Left hindlimb (tissue), 1 donor: ENCODE data around the gene SBK2.

ENCODE experiments used
- DNase-seq: peaks from one replicate; pipeline ENCODE4 v3.0.0-alpha.2; 2018

SBK2 gene

DNA sequence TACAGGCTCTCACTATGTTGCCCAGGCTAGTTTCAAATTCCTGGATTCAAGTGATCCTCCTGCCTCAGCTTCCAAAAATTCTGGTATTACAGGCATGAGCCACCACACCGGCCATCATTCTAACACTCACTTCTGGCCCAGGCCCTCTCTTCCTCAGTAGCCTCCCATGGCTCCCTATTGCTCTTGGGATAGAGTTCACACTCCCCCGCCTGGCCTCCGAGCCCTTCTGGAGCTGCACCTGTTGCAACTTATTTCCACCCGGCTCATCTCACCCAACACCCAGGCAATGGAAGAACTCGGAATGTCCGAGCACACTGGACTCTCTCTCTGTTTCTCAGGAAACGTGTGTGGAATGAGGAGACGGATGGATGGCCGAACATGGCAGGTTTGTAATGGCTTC is 17.4 kb upstream of the SBK2 start:
- DNase-seq = no peak

DNA sequence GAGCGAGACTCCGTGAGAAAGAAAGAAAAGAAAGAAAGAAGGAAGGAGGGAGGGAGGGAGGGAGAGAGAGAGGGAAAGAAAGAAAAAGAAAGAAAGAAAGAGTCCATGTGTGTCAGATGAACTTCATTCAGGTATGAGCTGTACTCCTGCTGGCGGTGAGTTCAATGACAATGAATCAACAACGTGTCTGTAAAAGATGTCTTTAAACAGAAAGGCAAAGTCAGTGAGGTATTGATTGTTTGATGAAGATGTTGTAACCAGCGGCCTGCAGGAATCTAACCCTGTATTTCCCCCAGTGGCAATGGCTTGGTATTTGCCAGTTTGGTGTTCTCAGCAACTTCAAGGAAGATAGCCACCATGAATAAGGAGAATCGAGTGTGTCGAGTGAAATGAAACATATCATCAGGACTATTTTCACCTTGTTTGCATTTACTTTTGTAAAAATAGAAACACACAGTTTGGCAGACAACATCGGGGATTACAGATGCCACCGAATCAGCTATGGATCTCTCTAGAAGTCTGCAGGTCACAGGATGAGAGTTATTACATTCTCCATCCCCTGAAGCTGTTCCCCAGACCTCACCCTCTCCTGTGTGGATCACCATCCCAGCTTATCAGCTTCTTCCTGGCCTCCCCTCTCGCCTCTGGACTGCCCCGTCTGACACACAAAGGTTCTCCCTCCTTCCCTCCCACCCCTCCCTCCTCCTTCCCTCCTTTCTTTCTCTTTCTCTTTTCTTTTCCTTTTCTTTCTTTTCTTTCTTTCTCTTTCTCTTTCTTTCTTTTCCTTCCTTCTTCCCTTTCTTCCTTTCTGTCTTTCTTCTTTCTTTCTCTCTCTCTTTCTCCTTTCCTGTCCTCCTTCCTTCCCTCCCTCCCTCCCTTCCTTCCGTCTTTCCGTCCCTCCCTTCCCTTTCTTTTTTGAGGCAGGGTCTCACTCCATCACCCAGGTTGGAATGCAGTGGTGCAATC is 16.6 kb upstream of the SBK2 start:
- no peak for DNase-seq

DNA sequence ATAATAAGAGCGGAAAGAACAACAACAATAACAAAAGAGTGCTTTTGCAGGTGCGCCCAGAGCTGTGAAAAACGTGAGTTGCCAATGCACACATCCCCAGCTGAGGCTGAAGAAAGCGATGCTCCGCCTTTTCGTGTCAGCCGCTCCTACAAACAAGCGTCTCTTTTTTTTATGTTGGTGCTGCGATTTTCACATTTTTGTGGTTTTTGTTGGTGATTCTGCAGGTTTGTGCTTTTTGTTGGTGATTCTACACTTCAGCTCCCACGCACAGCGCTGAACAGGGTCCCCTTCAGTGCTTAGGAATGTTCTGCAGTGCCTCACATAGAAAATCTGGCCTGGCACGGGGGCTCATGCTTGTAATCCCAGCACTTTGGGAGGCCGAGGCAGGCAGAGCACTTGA is 15.7 kb upstream of the SBK2 start:
- no peak for DNase-seq

DNA sequence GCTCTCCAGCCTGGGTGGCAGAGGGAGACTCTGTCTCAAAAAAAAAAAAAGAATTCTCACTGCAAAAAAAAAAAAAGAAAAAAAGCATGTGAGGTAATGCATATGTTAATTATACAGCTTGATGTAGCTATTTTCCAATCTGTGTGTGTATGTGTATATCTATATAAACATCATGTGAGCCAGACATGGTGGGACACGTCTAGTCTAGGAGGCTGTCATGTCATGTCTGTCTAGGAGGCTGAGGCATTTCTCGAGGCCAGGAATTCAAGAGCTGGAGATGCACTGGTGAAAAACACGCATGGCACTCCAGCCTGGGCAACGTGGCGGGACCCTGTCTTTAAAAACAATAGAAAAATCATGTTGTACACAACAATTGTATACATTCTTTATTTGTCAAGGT is 15.3 kb upstream of the SBK2 start:
- DNase-seq = no peak

DNA sequence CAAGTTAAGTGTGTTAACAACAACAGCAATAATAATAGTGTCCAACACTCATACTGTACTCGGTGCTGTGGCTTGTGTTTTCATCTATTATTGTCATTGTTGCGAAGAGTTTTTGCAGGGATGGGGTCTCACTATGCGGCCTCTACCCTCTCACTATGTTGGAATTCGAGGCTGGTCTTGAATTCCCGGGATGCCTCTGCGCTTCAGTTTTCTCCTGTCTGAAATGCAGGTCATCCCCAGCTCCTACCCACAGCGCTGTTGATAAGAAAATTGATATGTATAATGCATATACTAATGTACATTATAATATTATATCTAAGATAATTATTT is 13.4 kb upstream of the SBK2 start:
- no peak for DNase-seq

DNA sequence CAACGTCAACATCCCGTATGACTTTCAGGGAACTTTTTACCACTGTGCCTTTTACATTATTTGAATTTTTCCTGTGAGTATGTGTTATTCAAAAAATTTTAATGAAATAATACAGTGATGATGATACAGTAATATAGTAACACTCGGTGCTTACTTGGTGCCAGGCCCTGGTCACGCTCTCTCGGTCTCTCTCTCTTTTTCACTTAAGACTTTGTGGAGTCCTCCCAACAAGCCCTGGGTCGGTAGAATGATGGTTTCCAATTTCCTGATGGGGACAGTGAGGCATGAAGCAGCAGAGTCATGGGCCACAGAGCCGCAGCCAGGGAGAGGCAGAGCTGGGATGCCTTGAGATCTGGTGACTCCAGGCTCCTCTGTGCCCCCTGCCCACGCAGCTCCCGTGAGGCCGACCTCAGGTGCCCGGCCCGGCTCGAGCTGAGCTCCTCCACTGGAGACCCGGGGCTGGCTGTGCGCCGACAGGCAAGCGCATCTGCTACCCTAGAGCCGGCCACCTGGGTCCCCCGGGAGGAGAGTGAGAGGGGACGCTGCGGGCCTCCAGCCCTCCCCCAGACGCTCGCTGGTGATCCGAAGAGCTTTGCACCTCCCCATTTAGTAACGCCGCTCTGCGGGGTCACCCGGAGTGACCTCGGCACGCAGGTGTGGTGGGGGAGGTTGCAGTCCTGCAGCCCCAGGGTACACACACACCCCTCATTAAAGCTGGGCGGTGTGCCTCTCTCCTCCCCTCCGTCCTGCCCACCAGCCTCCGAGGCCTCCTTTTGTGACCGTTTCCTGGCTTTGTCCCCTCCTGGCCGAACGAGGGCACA is 12.8 kb upstream of the SBK2 start:
- no peak for DNase-seq

DNA sequence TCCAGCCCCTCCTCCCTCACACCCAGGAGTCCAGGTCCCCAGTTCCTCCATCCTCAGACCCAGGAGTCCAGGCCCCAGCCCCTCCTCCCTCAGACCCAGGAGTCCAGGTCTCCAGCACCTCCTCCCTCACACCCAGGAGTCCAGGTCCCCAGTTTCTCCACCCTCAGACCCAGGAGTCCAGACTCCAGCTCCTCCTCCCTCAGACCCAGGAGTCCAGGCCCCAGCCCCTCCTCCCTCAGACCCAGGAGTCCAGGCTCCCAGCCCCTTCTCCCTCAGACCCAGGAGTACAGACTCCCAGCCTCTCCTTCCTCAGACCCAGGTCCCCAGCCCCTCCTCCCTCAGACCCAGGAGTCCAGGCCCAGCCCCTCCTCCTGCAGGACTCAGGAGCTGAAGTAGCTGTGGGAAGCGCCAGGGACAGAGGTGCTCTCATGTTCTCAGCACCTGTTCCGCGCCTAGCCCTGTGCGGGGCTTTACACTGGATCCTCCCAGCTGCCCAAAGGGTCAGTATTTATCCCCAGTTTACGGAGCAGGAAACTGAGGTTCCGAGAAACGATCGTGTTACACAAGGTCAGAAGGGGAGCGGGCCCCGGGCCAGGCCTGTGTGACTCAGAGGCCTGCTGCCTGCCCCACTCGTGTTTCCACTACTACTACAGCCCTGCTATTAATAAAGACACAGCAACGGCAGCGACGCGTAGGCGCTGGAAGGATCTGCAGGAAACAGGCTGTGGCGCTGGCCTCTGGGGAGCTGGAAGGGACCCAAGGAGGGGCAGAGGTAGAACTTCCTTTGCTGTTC is 10.1 kb upstream of the SBK2 start:
- DNase-seq = no peak

DNA sequence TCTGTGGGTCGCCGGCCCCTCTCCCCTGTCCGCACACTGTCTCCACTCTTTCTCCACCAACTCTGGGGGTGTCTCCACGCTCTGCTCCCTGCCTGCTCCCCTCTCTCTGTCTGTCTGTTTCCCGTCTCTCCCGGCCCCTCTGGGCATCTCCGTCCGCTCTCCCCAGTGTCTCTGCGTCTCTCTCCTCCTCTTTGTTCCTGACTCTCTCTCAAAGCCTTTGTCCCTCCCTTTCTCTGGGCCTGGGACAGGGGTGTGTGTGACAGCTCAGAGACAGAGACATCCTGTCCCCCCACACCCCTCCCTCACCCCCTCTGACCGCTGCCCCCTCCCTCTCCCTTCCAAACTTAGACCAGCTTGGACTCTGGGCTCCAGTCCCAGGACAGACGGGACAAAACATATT is 9.1 kb upstream of the SBK2 start:
- DNase-seq = no peak

DNA sequence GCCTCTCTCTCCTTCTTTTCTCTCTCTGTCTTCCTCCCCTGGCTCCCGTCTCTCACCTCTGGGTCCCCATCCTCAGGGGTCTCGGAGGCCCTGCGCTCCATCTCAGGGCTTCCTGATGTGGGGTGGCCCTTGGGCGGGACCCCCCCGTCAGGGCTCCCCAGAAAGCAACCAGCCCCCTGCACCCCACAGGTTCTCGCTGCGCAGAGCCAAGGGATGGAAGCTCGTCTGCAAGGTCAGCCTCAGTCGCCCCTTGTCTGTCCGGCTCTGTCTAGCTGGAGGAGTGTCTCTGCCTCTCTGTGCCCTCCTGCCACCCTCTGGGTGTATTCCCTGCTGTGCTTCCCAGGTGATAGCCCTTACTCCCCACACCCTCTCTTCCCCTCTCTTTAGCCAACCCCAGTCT is 8.5 kb upstream of the SBK2 start, which contains the start of gene SBK3:
SBK3 (minus strand) TSS at position 101 of the 400 bp plus-strand sequence; CDS start at position 101, 0 bp downstream.
- no peak for DNase-seq

DNA sequence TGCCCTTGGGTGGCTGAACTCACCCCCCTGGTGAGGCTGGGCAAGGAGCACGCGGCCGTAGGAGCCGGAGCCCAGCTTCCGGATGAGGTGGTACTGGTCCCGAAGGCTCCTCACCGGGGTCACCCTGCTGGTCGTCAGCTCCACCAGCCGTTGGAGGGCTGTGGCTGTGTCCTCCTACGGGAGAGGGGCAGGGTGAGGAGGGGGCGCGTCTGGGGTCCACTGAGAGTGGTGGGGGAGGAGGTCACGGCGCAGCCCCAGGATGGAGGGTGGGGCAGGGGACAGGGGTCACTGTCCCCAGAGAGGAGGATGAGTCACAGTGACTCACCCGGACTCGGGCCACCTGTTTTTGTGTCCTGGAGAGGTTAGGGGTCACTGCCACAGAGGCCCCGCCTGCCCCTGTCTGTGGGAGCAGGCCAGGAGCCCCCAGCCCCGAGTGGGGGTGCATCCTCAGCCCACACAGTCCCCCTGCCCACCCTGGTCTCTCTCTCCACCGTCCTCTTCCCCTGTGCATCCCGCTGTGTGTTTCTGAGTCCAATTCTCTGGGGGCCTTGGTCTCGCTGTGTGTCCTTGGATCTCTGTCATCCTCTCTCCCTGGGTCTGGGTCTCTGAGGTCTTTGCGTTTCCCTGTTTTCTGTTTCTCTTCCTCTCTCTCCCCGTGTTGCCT is 8.0 kb upstream of the SBK2 start:
- DNase-seq = no peak

DNA sequence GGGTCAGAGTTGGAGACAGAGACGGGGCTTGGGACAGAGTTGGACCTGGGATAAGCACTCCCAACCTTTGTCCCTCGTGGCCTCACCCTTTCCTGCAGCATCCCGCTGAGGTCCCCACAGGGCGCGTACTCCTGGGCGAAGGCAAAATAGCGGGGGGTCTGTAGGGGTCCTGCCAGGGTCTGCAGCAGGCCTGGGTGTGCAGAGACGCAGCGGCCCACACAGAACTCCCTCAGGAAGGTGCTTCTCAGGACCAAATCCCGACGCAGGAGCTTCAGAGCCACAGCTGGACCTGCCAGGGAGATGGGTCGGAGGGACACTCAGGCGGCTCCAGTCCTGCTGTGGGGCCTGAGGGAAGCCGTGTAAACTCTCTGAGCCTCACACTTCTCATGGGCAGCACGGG is 7.1 kb upstream of the SBK2 start:
- no peak for DNase-seq

DNA sequence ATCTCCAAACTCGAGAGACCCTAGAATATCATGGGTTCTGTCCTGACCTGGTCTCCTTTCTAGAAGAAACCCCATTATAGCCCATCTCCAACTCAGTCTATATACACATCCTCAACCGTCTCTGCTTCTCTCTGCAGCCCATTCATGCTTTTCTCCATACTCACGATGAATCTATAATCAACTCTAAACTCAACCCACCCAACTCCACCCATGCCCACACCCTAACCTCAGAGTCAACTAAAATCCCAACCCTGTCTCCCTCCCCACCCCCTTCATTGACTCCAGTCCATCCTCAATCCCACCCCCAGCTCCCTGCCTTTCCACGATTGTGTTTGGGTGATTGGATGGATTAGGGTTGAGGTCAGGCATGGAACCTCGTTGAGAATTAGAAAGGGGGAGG is 6.6 kb upstream of the SBK2 start:
- no peak for DNase-seq

DNA sequence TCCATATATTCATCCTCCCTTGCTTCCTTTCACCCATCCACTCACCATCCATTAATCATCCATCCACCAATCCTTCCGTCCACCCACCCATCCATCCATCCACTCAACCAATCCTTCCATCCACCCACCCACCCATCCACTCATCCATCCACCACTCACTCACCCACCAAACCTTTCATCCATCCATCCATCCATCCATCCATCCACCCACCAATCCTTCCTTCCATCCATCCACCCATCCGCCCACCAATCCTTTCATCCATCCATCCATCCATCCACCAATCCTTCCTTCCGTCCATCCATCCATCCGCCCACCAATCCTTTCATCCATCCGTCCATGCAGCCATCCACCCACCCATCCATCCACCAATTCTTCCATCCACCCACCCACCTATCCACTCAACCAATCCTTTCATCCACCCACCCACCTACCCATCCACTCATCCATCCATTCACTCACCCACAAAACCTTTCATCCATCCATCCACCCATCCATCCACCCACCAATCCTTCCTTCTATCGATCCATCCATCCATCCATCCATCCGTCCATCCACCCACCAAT is 5.4 kb upstream of the SBK2 start:
- no peak for DNase-seq

DNA sequence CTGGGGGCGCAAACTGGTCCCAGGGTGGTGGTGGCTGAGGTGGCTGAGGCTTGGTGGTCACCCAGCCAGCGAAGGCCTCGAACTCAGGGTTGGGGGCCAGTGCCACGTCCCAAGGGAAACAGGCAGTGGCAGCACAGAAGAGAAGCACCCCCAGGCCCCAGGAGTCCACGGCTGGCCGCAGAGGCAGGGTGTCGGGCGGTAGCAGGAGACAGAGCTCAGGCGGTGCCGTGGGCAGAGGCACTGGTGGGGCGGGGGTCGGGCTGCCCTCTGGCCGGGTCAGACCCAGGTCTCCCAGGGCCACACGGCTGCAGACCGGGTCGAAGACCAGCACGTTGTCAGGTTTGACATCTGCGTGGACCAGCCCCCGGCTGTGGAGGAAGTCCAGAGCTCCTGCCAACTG is 4.2 kb upstream of the SBK2 start:
- no peak for DNase-seq

DNA sequence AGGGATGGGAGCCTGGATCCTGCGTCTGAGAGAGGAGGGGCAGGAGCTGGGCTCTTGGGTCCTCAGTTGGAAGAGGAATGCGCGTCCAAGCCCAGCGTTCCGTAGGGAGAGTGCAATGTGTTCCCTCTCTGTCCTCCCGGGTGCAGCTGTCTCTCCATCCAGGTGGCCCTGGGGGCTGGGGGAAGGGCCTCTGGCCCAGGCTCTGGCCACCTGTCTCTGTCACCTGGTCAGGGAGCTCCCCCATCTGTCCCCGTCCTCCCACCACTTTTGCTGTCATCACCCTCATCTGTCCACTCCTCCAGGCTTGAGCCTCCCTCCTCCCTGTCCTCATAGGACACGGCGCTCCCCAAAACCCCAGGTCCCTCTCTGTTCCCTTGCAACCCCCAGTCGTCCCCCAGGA is 3.7 kb upstream of the SBK2 start:
- DNase-seq = no peak

DNA sequence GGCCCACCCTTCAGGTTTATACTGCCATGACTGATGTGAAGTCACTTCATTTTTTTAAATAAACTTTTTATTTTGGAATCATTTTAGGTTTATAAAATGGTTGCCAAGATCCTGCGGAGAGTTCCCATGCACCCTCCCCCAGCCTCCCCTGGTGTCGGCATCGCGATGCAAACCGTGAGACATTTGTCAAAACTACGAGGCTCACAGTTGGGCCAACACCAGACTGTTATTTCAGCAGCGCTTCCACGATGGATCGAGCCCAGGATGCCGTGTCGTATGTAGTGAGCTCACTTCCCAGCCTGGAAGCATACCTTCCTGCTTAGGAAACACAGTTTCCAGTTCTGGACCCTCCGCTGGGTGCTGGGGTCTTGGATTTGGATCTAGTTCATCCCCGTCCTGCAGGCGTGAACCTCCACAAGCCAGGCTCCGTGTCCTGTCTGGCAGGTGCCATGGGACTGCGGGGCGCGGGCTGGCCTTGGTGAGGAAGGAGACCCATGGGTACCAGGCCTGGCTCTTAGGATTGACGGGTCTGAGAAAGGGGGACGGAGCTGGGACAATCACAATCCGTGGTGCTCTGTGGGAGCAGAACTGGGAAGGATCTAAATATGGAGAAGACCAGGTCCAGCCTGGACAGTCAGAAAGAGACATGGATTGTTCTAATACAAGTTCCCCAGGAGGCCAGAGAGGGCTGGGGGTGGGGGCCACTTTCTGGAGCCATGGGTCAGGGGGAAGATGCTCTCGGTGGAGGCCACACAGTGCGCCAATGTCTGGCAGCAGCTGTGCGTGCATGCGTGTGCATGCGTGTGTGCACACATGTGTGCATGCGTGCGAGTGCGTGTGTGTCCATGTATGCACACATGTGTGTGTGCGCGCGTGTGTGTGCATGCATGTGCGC is 2.4 kb upstream of the SBK2 start:
- DNase-seq = no peak

DNA sequence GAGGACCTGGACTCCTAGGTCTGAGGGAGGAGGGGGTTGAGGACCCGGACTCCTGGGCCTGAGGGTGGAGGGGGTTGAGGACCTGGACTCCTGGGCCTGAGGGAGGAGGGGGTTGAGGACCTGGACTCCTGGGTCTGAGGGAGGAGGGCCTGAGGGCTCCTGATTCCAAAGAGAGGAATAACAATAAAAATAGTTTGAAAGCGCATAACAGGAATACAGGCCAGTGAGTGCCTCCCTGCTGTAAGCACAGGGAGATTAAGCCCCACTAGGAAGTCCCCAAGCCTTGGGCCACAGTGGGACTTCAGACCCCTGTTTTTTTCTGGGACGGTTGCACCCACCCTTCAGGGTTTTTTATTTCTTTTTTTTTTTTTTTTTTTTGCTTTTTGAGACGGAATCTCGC is 1.2 kb upstream of the SBK2 start:
- DNase-seq = no peak

DNA sequence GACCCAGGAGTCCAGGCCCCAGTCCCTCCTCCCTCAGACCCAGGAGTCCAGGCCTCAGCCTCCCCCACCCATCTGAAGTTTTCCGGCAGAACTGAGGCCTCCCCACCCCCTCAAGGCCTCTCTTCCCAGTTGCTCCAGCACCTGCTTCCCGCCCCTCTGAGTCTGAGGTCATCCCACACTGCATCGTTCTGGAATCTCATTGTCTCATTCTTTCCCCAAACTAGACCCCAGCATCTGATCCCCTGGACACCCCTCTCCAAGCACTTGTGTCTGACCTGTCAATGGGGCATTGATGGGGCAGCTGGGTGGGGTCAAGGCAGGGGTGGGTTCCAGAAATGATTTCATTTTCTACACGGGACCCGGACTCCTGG is 793 bp upstream of the SBK2 start:
- peak; percentile 77 for DNase-seq

DNA sequence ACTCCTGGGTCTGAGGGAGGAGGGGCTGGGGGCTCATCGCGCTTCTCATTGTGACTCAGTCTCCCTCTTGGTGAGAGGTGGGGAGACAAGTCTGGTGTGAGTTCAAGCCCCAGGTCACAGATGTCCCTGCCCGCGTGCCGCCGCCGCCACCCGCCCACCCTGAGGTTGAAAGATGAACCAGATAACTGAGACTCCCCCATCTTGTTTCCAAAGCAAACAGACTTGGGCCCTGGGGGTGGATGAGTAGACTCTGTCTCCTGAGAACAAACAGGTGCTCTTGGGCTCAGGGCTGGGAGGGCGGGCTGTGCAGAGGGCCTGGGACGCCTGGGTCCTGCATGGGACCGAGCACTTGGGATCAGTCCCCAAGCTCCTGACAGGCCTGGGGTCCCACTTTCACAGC is 567 bp downstream of the SBK2 start:
- DNase-seq = no peak

DNA sequence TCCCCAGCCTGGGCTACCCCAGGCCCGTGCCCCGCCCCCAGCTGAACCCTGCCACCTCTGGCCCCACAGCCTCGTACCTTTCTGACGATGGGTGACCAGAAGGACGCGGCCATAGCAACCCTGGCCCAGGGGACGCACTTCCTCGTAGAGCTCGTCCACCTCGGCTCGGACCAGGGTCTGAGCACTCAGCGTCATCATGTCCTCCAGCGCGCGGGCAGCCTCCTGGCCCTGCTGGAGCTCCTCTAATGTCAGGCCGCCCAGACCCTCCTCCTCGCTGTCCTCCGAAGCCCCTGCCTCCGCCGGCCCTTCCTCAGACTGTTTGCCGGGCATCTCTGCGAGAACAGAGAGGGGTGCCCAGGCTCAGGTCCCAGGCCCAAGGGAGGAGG is 975 bp downstream of the SBK2 start:
- DNase-seq = no peak

DNA sequence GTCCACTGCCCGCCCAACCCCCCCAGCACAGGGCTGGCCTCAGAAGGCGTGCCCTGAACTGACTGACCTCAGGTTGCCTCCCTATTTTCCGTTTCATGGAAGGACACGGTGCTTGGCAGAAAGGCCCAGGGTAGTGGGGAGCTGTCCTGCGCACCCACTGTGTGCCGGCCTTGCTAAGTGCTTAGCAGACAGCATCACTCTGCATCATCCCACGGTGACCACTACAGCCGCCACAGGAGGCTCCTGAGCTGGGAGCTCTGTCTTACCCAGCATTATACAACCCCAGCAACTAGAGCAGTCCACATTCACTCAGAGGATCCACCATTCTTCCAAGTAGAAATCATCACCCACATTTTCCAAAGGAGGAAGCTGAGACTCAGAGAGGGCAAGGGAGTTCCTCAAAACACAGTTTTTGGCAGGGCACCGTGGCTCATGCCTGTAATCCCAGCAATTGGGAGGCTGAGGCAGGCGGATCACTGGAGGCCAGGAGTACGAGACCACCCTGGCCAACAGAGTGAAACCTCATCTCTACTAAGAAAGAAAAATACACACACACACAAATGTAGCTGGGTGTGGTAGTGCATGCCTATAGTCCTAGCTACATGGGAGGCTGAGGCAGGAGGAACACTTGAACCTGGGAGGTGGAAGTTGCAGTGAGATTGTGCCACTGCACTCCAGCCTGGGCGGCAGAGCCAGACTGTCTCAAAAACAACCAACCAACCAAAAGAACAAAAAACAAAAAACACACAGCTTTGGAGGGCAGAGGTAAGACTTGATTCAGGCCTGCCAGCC is 1.6 kb downstream of the SBK2 start:
- DNase-seq = no peak
